ENCODE results near the gene TDRKH.

Gene TDRKH

DNA sequence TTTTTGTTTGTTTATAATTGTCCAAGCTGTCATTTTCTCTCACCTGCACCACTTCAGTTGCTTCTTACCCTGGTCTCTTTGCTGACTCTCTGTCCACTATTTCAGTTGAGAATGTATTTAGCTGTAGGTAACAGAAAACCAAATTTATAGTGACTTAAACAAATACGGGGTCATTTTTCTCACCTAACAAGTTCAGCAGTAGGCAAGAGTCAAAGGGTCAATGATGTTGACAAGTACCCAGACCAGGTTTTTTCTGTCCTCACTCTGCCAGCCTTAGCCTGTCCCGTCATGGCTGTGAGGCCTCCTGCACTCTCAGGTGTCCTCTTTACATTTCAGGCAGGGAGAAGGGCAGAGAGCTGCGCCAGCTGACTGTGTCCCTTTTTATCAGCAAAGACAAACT is 57.2 kb downstream of the TDRKH start:
- H3K4me3 ChIP-seq (ENCODE audit: low read length): no peak overlapping the region
- TF ChIP-seq ZNF274 (IDR thresholded peaks at IDR 0.05; ENCODE audit: low read depth, low read length): no peak

DNA sequence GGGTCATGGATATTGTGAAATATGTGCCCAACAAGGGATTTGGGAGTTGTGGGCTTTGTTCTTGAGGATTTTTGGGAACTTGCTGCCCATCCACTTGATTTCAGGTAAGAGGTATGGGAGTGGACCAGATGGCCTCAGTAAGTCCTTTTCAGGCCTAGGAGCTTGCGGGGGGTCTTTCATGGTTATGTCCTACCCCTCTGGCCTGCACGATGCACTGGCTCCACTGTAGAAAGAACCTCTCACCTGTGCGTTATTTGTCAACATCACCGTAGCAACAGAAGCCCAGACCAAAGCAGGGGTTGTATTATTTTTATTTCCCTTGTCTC is 60.4 kb downstream of the TDRKH start:
- no peak for TF ChIP-seq ZNF274 (IDR thresholded peaks at IDR 0.05; ENCODE audit: low read depth, low read length)

GRCh38 chr1:151729157-151729965 is 60.9 kb downstream of the TDRKH start:
- H3K4me3 ChIP-seq (ENCODE audit: low read length): no peak overlapping the region
- TF ChIP-seq ZNF274 (IDR thresholded peaks at IDR 0.05; ENCODE audit: low read depth, low read length): no peak

More for the DNA sequence above, 60.4 kb downstream of the TDRKH start:
- no peak overlapping the region for H3K4me3 ChIP-seq (ENCODE audit: low read length)

DNA sequence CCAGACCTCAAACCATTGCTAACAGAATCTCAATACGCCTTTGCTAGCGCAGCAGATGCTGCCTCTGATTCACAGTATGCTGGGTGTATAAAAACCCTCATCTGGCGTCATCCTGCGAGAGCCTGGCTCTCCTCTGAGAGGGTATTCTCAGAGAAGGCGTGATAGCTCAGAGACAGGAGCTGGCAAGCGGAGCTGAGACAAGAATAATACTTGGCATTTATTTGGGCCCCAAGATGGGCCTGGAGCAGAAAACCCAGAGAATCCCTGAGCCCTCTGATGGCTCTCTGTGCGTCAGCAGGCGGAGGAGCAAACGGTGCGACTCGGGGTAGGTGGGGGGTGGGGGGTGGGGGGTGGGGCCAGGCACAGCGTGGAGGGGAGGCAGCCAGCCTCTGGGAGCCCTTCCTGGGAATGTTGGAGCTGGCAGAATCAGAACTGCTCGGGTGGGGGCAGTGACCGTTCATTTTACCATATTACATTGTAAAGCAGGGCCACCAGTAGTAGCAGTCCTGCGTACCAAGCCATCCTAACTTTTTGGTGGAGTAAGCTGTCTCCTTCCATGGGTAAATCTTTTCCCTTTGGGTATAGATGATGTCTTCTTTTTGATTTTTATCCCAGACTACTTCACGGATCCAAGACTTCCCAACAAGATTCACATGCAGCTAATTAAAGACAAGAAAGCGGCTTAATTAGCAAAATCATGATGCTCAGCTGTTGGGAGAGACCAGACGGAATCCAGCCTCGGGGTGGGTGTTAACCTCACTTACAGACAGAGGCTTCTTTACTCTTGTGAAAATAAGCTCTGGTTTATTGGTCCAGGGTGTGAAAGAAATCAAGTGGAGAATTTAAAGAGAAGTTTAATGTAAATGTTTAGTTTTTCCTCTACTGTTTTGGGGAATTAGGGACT is 61.9 kb downstream of the TDRKH start:
- H3K4me3 ChIP-seq (ENCODE audit: low read length): no peak overlapping the region
- TF ChIP-seq ZNF274 (IDR thresholded peaks at IDR 0.05; ENCODE audit: low read depth, low read length): no peak

- no peak overlapping the region for H3K4me3 ChIP-seq (ENCODE audit: low read length)
- no peak for TF ChIP-seq ZNF274 (IDR thresholded peaks at IDR 0.05; ENCODE audit: low read depth, low read length)
Observed at GRCh38 chr1:151723726-151724370, 66.5 kb downstream of the TDRKH start.

Measured in GM08714 (cell line).